PC-3 (cell line): Measurements from ENCODE around the gene NSMF. TPM values are rescaled to one million over a fixed set of nuclear protein-coding genes. Genes with fewer than 3 reads are reported as not detected.
A peak's percentile ranks its signal among the peaks of the same experiment; 100 is the strongest.

Experiments
- ATAC-seq: fragments of 200-7000 bp; cut with Tn5 transposase; 2 replicates; pipeline ENCODE4 v1.9.1; 2020; ENCODE audit warnings: mild to moderate bottlenecking, moderate library complexity
- BruUV-seq: library from RNA; stranded (reverse); fragments of 400-500 nt; replicated peaks from 2 replicates; lab custom pipeline; 2021; lab: Mats Ljungman, UMichigan
- CTCF ChIA-PET: fragments of 300-600 bp; sonication (Branson Sonifier 250); formaldehyde crosslinking; loops from one replicate; lab custom pipeline; 2022; ENCODE audit warnings: antibody characterized with exemption; lab: Charles Lee
- POLR2A ChIA-PET: fragments of 300-600 bp; sonication (Branson Sonifier 250); formaldehyde crosslinking; loops from one replicate; lab custom pipeline; 2022; ENCODE audit warnings: antibody characterized with exemption; ENCODE audit not compliant: unreplicated experiment; lab: Charles Lee
- DNase-seq: peaks from one replicate; pipeline ENCODE4 v3.0.0-alpha.2; 2015
- H2AFZ ChIP-seq: fragments of 300-600 bp; sonication (generic); 2 replicates; pipeline ENCODE4 v1.6.0; 2016; ENCODE audit warnings: antibody characterized with exemption, low read length
- H3F3A ChIP-seq: fragments of 300-600 bp; sonication (generic); one replicate; pipeline ENCODE4 v1.6.0; 2017; ENCODE audit warnings: antibody characterized with exemption, low read length, control low read depth, mild to moderate bottlenecking; ENCODE audit not compliant: unreplicated experiment
- H3K27ac ChIP-seq: fragments of 300-600 bp; sonication (generic); 2 replicates; pipeline ENCODE4 v1.5.1; 2016; ENCODE audit warnings: mild to moderate bottlenecking, low read length
- H3K27me3 ChIP-seq: fragments of 300-600 bp; sonication (generic); 2 replicates; pipeline ENCODE4 v1.6.1; 2016; ENCODE audit warnings: low read length, mixed read lengths
- H3K36me3 ChIP-seq: fragments of 300-600 bp; sonication (generic); 2 replicates; pipeline ENCODE4 v1.6.1; 2016; ENCODE audit warnings: low read depth, mixed run types, low read length, mixed read lengths
- H3K4me1 ChIP-seq: fragments of 300-600 bp; sonication (generic); 2 replicates; pipeline ENCODE4 v1.5.1; 2016; ENCODE audit warnings: low read length; ENCODE audit not compliant: insufficient read depth
- H3K4me2 ChIP-seq: fragments of 300-600 bp; sonication (generic); 2 replicates; pipeline ENCODE4 v1.6.0; 2016; ENCODE audit warnings: low read length
- H3K4me3 ChIP-seq: fragments of 300-600 bp; sonication (generic); 2 replicates; pipeline ENCODE4 v1.5.1; 2016; ENCODE audit warnings: mild to moderate bottlenecking, low read length, mixed read lengths
- H3K79me2 ChIP-seq: fragments of 300-600 bp; sonication (generic); 2 replicates; pipeline ENCODE4 v1.6.1; 2017; ENCODE audit warnings: low read length, mixed read lengths
- H3K9ac ChIP-seq: fragments of 300-600 bp; sonication (generic); 2 replicates; pipeline ENCODE4 v1.6.0; 2016; ENCODE audit warnings: mild to moderate bottlenecking, low read length
- H3K9me2 ChIP-seq: fragments of 300-600 bp; sonication (generic); replicated peaks from 2 replicates; pipeline ENCODE4 v1.6.1; 2016; ENCODE audit warnings: mixed run types, low read length, mixed read lengths
- H3K9me3 ChIP-seq: fragments of 300-600 bp; sonication (generic); 2 replicates; pipeline ENCODE4 v1.6.1; 2016; ENCODE audit warnings: low read length, mixed read lengths
- H4K20me1 ChIP-seq: fragments of 300-600 bp; sonication (generic); 2 replicates; pipeline ENCODE4 v1.6.1; 2016; ENCODE audit warnings: low read length, mixed read lengths
- EZH2 ChIP-seq: fragments of 300-600 bp; sonication (generic); IDR thresholded peaks from one replicate; pipeline ENCODE4 v1.6.1; 2017; ENCODE audit warnings: antibody characterized with exemption, mild to moderate bottlenecking, low read length; ENCODE audit not compliant: unreplicated experiment
- EZH2phosphoT487 ChIP-seq: fragments of 300-600 bp; sonication (generic); IDR thresholded peaks from 2 replicates; pipeline ENCODE4 v1.6.1; 2018; ENCODE audit warnings: mild to moderate bottlenecking, antibody characterized with exemption, low read length, borderline replicate concordance
- intact Hi-C: fragments of 100-400 bp; cut with micrococcal nuclease; formaldehyde crosslinking; loops from 2 replicates; pipeline ENCODE4 v1.9.0; 2023
- total RNA-seq: library from RNA; depleted of rRNA; stranded (reverse); fragments of >200 nt; gene quantifications from 2 replicates; pipeline ENCODE4 v1.2.3, GENCODE V29; 2014
- TF ChIP-seq, protein P1 (sequence below): fragments of 300-600 bp; sonication (generic); conservative IDR thresholded peaks from 2 replicates; pipeline ENCODE4 v1.5.1; 2017; ENCODE audit warnings: antibody characterized with exemption, low read depth, mild to moderate bottlenecking, low read length

The NSMF gene
- total RNA-seq, 1 experiment from 2014 or later, result 30.8 TPM

- peak overlapping the region; percentile 82 for H3K4me3 ChIP-seq
- peak overlapping the region; percentile 92 for H3K4me2 ChIP-seq
- no peak overlapping the region for H2AFZ ChIP-seq
- H3K79me2 ChIP-seq, result peaks cover 13% of the 10 kb centered on the region; the same call in 1 of the 2 replicates
- H3K9me3 ChIP-seq, result no peaks in the 10 kb centered on the region
- H3K9me2 ChIP-seq, result no peaks in the 10 kb centered on the region
- no peaks in the 10 kb centered on the region for H3F3A ChIP-seq
- intact Hi-C loops, result loop anchor here (2.0 kb wide), 1 partner anchor 24 kb away; no protein-coding TSS in a partner anchor
- H3K27ac ChIP-seq, result no peak overlapping the region
- no peaks in the 10 kb centered on the region for H3K27me3 ChIP-seq
- H4K20me1 ChIP-seq, result no peaks in the 10 kb centered on the region
- TF ChIP-seq, protein P1, sequence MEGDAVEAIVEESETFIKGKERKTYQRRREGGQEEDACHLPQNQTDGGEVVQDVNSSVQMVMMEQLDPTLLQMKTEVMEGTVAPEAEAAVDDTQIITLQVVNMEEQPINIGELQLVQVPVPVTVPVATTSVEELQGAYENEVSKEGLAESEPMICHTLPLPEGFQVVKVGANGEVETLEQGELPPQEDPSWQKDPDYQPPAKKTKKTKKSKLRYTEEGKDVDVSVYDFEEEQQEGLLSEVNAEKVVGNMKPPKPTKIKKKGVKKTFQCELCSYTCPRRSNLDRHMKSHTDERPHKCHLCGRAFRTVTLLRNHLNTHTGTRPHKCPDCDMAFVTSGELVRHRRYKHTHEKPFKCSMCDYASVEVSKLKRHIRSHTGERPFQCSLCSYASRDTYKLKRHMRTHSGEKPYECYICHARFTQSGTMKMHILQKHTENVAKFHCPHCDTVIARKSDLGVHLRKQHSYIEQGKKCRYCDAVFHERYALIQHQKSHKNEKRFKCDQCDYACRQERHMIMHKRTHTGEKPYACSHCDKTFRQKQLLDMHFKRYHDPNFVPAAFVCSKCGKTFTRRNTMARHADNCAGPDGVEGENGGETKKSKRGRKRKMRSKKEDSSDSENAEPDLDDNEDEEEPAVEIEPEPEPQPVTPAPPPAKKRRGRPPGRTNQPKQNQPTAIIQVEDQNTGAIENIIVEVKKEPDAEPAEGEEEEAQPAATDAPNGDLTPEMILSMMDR, result no peak
- TF ChIP-seq EZH2, result no peak
- TF ChIP-seq EZH2phosphoT487, result no peak
- BruUV-seq, result no TSS peak
- peaks cover 4% of the 10 kb centered on the region; the same call in 1 of the 2 replicates for H3K4me1 ChIP-seq
- H3K9ac ChIP-seq, result peak overlapping the region; percentile 76
- ChIA-PET CTCF (no interaction called here), POLR2A (no interaction called here)
- ATAC-seq, result peak; percentile 39
- no peak for DNase-seq
- no peaks in the 10 kb centered on the region for H3K36me3 ChIP-seq
Observed at GRCh38 chr9:137458194-137459151, 661 bp downstream of the NSMF start.

- CTCF ChIA-PET, result no interaction called here
- BruUV-seq, result TSS peak; percentile 39
- H3K4me1 ChIP-seq, result peaks cover 4% of the 10 kb centered on the region; the same call in 1 of the 2 replicates
Observed at GRCh38 chr9:137457406-137458193, 1.5 kb downstream of the NSMF start.

More at GRCh38 chr9:137457406-137458193, 1.5 kb downstream of the NSMF start:
- TF ChIP-seq EZH2 (no peak), EZH2phosphoT487 (no peak)
- TF ChIP-seq, protein P1, result no peak
- no peak for ATAC-seq
- Histone ChIP-seq H3K27me3 (no peaks in the 10 kb centered on the region), H3K9ac (no peak overlapping the region), H3K4me2 (peak overlapping the region; percentile 92), H3K79me2 (peaks cover 13% of the 10 kb centered on the region; the same call in 1 of the 2 replicates), H3K36me3 (no peaks in the 10 kb centered on the region), H2AFZ (no peak overlapping the region), H4K20me1 (no peaks in the 10 kb centered on the region), H3K9me2 (no peaks in the 10 kb centered on the region), H3K9me3 (no peaks in the 10 kb centered on the region), H3K27ac (no peak overlapping the region), H3K4me3 (peak overlapping the region; percentile 82), H3F3A (no peaks in the 10 kb centered on the region)
- POLR2A ChIA-PET, result no interaction called here
- DNase-seq, result no peak
- intact Hi-C loops, result loop anchor here (2.0 kb wide), 1 partner anchor 25 kb away; no protein-coding TSS in a partner anchor
